Heart left ventricle (tissue), 16 donors: Measurements from ENCODE around the gene COL7A1. TPM values are rescaled to one million over a fixed set of nuclear protein-coding genes. Genes with fewer than 3 reads are reported as not detected.

ENCODE experiments used
- ATAC-seq, 4 donors: fragments of 200-7000 bp; cut with Tn5 transposase; one replicate each; pipeline ENCODE4 v1.9.1; 2020 to 2022; ENCODE audit warnings: moderate library complexity in 4 of 4, mild to moderate bottlenecking in 3 of 4, moderate number of reproducible peaks in 1 of 4
- DNase-seq, 5 donors: peaks; one replicate each; pipeline ENCODE4 v3.0.0-alpha.2; 2020
- H3K27ac ChIP-seq, 12 donors: fragments of 200-600 bp; sonication (generic) in 4 of 12; one replicate each; pipeline versions ENCODE4 v1.5.0 to v1.8.0; 2016 to 2022; ENCODE audit warnings: mild to moderate bottlenecking in 2 of 12
- H3K27me3 ChIP-seq, 9 donors: fragments of 200-600 bp; sonication (generic) in 2 of 9; one replicate each; pipeline versions ENCODE4 v1.5.1 to v1.8.0; 2016 to 2022; ENCODE audit warnings: mild to moderate bottlenecking in 3 of 9
- H3K36me3 ChIP-seq, 9 donors: fragments of 200-600 bp; sonication (generic) in 2 of 9; one replicate each; pipeline versions ENCODE4 v1.5.0 to v1.8.0; 2018 to 2022; ENCODE audit warnings: mild to moderate bottlenecking in 2 of 9
- H3K4me1 ChIP-seq, 12 donors: fragments of 200-600 bp; sonication (generic) in 4 of 12; one replicate each; pipeline versions ENCODE4 v1.5.0 to v1.8.0; 2016 to 2022; ENCODE audit warnings: mild to moderate bottlenecking in 3 of 12
- H3K4me3 ChIP-seq, 12 donors: fragments of 200-600 bp; sonication (generic) in 4 of 12; one replicate each; pipeline versions ENCODE4 v1.5.0 to v1.8.0; 2017 to 2022; ENCODE audit warnings: mild to moderate bottlenecking in 9 of 12, moderate library complexity in 4 of 12
- H3K9me3 ChIP-seq, 12 donors: fragments of 200-600 bp; sonication (generic) in 4 of 12; one replicate each; pipeline versions ENCODE4 v1.5.0 to v1.8.0; 2016 to 2022; ENCODE audit warnings: mild to moderate bottlenecking in 1 of 12
- POLR2A ChIP-seq, 2 donors: fragments of 450-650 bp; IDR thresholded peaks; one replicate each; pipeline ENCODE4 v1.6.1; 2017; ENCODE audit warnings: antibody characterized with exemption in 2 of 2, mild to moderate bottlenecking in 2 of 2, moderate library complexity in 2 of 2
- WGBS, 4 donors: extraction: QIAGEN DNeasy Blood & Tissue Kit in 2 of 4; methylation state at CpG; one replicate each; pipeline versions ENCODE4 v1.1.5 to v1.1.7; 2013 to 2018; 5-methylcytosine and 5-hydroxymethylcytosine counted together
- intact Hi-C, 10 donors: fragments of 100-400 bp; cut with DNase I; formaldehyde crosslinking; loops; one replicate each; pipeline versions ENCODE4 v1.11.1 to v1.14.2; 2022
- polyA plus RNA-seq, 2 donors: library from polyadenylated mRNA; stranded (reverse); fragments of 200-250 nt; gene quantifications; one replicate each; pipeline ENCODE4 v1.2.3, GENCODE V29; 2013
- total RNA-seq, 9 donors: library from RNA; depleted of rRNA in 2 of 9; stranded (reverse); fragments of >200 nt in 2 of 9; fragmentation: NEBNext Ultra II Directional in 3 of 9; extraction: Animal tissue kit (Norgen Biotek cat#: 25700) in 3 of 9; gene quantifications; one replicate each; pipeline versions ENCODE4 v1.1.0 to v1.2.4, GENCODE V29; 2016 to 2023
- TF ChIP-seq, protein P1 (sequence below), 12 donors: fragments of 200-600 bp; sonication (generic) in 4 of 12; IDR thresholded peaks; one replicate each; pipeline versions ENCODE4 v1.5.0 to v1.8.0; 2018 to 2022; ENCODE audit warnings: antibody characterized with exemption in 12 of 12, mild to moderate bottlenecking in 5 of 12
- donor health status: ischemic (EF 13 %, LVEDD 7.1; RV severe dilation, severe dysfunction).
- donor health status: healthy with polysubstance abuse.
- donor health status: DM: no; HTN: yes; CAD: no.
- donor health status: DM: no; HTN: no; CAD: no.
- donor health status: ischemic (EF 25% LVEDD 6.9; RV normal size, moderate dysfunction).
- donor health status: ischemic (EF 25% LVEDD 5.7; RV mildly dilated, moderate dysfunction).
- donor health status: healthy.
- donor health status: DM: yes; HTN: yes; CAD: no.
- donor health status: ischemic (EF 35%, LVEDD 5.7; RV mildly dilated, moderate dysfunction).
- donor health status: nonischemic (EF 11% LVEDD 7.7; RV severe dilation, severe dysfunction).
- donor health status: DM: yes; HTN: yes; CAD: no.
- donor health status: PGD.
- donor health status: ischemic (EF 29% LVEDD 5.4; RV normal size, mild dysfunction).
- donor health status: nonischemic (EF 23%, LVEDD 6.1; RV moderate dilation, normal function).

The COL7A1 gene
- total and polyA plus RNA-seq, 11 donors: 2.4 to 25.2 (median 11.5) TPM

DNA sequence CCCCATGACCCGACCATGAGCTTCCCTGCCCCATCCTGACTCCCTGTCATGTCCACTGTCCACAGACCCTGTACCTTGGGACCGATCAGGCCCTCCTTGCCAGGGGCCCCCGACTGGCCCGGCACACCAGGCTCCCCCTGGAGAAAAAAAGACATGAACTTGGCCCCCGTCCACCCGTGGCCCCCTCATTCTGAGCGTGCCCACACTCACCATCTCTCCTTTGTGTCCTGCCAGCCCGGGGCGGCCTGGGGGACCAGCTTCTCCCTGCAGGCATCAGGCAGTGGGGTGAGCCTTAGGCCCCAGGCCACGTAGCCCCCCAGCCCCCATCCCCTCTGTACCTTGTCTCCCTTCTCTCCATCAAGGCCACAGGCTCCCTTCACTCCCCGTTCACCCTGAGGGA lies 27.6 kb downstream of the COL7A1 start:
- no peak for TF ChIP-seq POLR2A (IDR thresholded peaks at IDR 0.05)
- TF ChIP-seq, protein P1, sequence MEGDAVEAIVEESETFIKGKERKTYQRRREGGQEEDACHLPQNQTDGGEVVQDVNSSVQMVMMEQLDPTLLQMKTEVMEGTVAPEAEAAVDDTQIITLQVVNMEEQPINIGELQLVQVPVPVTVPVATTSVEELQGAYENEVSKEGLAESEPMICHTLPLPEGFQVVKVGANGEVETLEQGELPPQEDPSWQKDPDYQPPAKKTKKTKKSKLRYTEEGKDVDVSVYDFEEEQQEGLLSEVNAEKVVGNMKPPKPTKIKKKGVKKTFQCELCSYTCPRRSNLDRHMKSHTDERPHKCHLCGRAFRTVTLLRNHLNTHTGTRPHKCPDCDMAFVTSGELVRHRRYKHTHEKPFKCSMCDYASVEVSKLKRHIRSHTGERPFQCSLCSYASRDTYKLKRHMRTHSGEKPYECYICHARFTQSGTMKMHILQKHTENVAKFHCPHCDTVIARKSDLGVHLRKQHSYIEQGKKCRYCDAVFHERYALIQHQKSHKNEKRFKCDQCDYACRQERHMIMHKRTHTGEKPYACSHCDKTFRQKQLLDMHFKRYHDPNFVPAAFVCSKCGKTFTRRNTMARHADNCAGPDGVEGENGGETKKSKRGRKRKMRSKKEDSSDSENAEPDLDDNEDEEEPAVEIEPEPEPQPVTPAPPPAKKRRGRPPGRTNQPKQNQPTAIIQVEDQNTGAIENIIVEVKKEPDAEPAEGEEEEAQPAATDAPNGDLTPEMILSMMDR (IDR thresholded peaks at IDR 0.05): no peak
- Histone ChIP-seq H3K36me3 (no peaks in the 10 kb centered on the region), H3K27ac (no peak overlapping the region), H3K4me1 (peaks cover 0 to 25% (median 0%) of the 10 kb centered on the region in 12 donors), H3K9me3 (no peaks in the 10 kb centered on the region), H3K27me3 (no peaks in the 10 kb centered on the region), H3K4me3 (no peak overlapping the region)
- no peak for DNase-seq
- intact Hi-C loops: no loop called here
- 88 to 94% (median 91%) methylated on average over 11 of the region's 11 CpGs for WGBS, 4 donors
- ATAC-seq: no peak

DNA sequence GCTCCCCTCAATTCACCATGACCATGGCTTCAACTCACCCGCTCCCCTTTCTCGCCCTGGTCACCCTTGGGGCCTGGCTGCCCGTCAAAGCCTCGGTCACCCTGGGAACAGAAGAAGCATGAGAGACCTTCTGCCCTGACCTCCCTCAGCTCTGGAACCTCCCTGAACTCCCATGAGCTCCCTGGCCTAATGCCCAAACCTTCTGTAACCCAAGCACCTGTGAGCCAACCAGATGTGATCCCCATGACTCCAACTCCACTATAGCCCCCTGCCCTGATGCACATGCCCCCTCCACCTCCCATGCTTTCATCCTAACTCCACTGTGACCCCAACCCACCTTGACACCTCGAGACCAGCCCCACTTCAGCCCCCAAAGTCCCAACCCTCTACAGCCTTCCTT lies 28.0 kb downstream of the COL7A1 start:
- no peak for ATAC-seq
- 88 to 98% (median 91%) methylated on average over 5 of the region's 5 CpGs for WGBS, 4 donors
- intact Hi-C loops: no loop called here

DNA sequence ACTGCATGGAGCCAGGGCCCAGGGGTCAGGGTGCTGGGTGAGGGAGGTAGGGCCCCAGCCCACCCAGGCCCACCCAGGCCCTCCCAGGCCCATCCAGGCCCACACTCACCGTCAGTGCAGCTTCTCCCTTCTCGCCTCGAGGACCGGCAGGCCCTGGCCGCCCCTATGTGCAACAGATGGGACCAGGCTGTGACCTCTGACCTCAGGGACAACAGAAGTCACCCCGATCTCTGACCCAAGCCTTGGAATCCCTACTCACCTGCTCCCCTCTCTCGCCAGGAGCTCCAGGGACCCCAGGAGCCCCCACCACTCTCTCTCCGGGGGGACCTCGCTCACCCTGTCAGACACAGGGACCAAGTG lies 28.7 kb downstream of the COL7A1 start:
- DNase-seq (no peak), ATAC-seq (no peak)
- TF ChIP-seq, protein P1 (IDR thresholded peaks at IDR 0.05): no peak
- no peak for TF ChIP-seq POLR2A (IDR thresholded peaks at IDR 0.05)
- peaks cover 0 to 28% (median 0%) of the 10 kb centered on the region in 12 donors for H3K4me1 ChIP-seq
- 86 to 96% (median 92%) methylated on average over 5 to 9 of the region's 9 CpGs for WGBS, 4 donors
- H3K27me3 ChIP-seq: no peaks in the 10 kb centered on the region
- no peaks in the 10 kb centered on the region for H3K9me3 ChIP-seq
- H3K4me3 ChIP-seq: no peak overlapping the region
- H3K27ac ChIP-seq: no peak overlapping the region
- no peaks in the 10 kb centered on the region for H3K36me3 ChIP-seq
- intact Hi-C loops: no loop called here

More for the DNA sequence above, 28.0 kb downstream of the COL7A1 start:
- H3K27me3 ChIP-seq: no peaks in the 10 kb centered on the region
- H3K36me3 ChIP-seq: no peaks in the 10 kb centered on the region
- no peak overlapping the region for H3K27ac ChIP-seq
- DNase-seq: no peak
- no peak overlapping the region for H3K4me3 ChIP-seq
- H3K4me1 ChIP-seq: peaks cover 0 to 25% (median 0%) of the 10 kb centered on the region in 12 donors
- TF ChIP-seq, protein P1 (IDR thresholded peaks at IDR 0.05): no peak
- TF ChIP-seq POLR2A (IDR thresholded peaks at IDR 0.05): no peak
- H3K9me3 ChIP-seq: no peaks in the 10 kb centered on the region

- no peak for DNase-seq
- TF ChIP-seq POLR2A (IDR thresholded peaks at IDR 0.05): no peak
- TF ChIP-seq, protein P1 (IDR thresholded peaks at IDR 0.05): no peak
- no peaks in the 10 kb centered on the region for H3K27me3 ChIP-seq
- 56 to 68% (median 63%) methylated on average over 7 of the region's 7 CpGs for WGBS, 4 donors
- no peak overlapping the region for H3K27ac ChIP-seq
- no peak overlapping the region for H3K4me3 ChIP-seq
- no peaks in the 10 kb centered on the region for H3K36me3 ChIP-seq
- intact Hi-C loops: no loop called here
- H3K9me3 ChIP-seq: no peaks in the 10 kb centered on the region
- ATAC-seq: no peak
- H3K4me1 ChIP-seq: peaks cover 0 to 34% (median 4%) of the 10 kb centered on the region in 12 donors
These were observed 29.3 kb downstream of the COL7A1 start for GRCh38 chr3:48565591-48566400.
